OCI-LY3 (cell line): ENCODE measurements around the gene SLC30A4.

Experiments
- EZH2phosphoT487 ChIP-seq: fragments of 200-600 bp; shearing (Covaris generic); IDR thresholded peaks from 2 replicates; pipeline ENCODE4 v1.6.1; 2018; ENCODE audit warnings: antibody characterized with exemption, mixed run types, low read depth
- TF ChIP-seq, protein P1 (sequence below): fragments of 200-600, 300-600 bp; sonication (generic); IDR thresholded peaks from 2 replicates; pipeline ENCODE4 v1.5.1; 2014; ENCODE audit warnings: antibody characterized with exemption, low read length, low read depth

DNA sequence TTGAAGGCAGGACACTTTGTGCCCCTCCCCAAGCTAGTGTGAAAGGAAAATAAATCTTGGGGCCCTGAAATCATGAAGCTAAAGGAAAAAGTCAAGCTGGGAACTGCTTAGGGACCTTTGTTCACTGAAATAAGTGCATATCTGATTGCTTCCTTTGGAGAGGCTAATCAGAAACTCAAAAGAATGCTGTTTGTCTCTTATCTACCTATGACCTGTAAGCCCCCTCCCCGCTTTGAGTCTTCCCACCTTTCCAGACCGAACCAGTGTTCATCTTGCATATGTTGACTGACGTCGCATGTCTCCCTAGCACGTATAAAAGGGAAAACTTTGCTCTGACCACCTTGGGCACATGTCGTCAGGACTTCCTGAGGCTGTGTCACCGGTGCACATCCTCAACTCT lies 53.1 kb downstream of the SLC30A4 start:
- TF ChIP-seq, protein P1, sequence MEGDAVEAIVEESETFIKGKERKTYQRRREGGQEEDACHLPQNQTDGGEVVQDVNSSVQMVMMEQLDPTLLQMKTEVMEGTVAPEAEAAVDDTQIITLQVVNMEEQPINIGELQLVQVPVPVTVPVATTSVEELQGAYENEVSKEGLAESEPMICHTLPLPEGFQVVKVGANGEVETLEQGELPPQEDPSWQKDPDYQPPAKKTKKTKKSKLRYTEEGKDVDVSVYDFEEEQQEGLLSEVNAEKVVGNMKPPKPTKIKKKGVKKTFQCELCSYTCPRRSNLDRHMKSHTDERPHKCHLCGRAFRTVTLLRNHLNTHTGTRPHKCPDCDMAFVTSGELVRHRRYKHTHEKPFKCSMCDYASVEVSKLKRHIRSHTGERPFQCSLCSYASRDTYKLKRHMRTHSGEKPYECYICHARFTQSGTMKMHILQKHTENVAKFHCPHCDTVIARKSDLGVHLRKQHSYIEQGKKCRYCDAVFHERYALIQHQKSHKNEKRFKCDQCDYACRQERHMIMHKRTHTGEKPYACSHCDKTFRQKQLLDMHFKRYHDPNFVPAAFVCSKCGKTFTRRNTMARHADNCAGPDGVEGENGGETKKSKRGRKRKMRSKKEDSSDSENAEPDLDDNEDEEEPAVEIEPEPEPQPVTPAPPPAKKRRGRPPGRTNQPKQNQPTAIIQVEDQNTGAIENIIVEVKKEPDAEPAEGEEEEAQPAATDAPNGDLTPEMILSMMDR: no peak
- TF ChIP-seq EZH2phosphoT487: no peak
